NCI-H1930 (cell line): ENCODE results near the gene SLC27A4.

ENCODE experiments used
- DNase-seq, 2 experiments: peaks; one replicate each; lab custom pipeline; 2025; lab: John Stamatoyannopoulos, UW

SLC27A4 gene

DNA sequence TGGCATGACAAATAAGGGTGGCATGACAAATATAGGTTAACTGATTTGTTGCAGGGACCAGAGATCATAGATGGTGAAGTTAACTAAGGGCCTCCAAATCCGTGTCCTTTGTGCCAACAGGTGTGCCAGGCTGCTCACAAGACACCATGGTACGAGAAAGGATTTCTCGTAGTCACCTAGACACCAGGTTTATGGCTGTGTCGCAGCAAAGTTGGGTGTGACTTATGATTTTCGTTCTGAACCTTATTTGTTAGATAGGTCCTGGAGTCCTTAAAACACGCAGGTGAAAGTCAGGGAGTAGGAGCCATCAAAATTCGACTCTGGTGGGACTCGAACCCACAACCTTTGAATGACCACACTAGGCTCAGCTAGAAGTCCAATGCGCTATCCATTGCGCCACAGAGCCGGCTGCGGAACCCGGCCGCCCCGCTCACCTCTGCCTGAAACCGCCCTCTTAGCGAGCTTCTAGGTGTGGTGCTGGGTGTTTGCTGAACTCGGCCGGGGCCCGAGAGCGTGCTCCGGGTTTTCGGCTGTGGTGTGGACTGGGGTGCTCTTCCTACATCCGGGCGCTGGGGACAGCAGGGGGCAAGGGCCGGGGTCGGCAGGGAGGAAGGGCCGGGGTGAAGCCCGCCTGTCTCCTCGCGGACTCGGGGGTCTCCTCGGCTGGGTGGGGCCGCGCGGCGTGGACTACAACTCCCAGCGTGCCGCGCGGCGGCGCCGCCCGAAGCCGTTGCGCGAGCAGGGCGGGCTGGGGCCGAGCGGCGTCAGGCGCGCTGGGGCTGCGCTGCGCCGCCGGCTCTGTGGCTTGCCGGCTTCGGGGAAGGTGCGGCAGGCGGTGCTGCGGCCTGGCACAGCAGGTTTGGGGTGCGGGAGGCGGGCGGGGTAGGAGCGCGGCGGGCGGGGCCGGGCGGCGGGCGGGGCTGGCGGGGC, at the start of gene SLC27A4:
Gene SLC27A4 (plus strand): TSS at position 767 of the 930 bp plus-strand sequence. CDS start 2,606 bp downstream, outside the sequence.
- peak; percentile 62 to 80 for DNase-seq

DNA sequence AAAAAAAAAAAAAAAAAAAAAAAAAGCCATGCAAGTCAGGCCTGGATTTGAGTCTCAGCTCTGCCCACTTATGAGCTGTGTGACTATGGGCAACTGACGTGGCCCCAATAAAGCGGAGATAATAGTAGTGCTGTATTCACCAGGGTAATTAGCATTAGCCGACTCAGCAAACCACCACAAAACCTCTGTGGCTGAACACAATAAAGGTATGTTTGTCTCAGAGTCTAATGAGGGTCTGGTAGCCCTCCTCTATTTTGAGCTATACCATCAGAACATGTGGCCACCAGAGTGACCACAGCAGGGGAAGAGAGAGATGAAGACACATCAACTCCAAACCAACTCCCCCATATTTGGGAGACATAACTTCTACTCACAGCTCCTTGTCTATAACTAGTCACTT, 48.3 kb upstream of the SLC27A4 start:
- no peak for DNase-seq

DNA sequence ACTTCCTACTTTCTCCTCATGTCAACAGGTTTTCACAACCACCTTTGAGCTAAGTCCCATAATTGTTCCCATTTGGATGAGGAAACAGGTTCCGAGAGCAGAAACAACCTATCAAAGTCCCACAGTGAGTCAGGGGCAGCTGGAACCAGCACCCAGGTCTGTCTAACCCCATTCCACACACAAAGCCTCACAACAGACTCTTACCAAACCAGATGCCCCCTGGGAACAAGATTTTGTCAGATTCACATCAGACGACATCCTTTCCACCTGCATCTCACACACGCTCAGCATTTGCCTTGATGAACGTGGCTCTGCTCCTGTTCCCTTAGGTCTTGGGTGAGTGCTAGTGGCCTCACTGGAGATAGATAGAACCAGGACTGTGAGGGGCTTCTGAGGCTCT, 47.2 kb upstream of the SLC27A4 start:
- no peak for DNase-seq

DNA sequence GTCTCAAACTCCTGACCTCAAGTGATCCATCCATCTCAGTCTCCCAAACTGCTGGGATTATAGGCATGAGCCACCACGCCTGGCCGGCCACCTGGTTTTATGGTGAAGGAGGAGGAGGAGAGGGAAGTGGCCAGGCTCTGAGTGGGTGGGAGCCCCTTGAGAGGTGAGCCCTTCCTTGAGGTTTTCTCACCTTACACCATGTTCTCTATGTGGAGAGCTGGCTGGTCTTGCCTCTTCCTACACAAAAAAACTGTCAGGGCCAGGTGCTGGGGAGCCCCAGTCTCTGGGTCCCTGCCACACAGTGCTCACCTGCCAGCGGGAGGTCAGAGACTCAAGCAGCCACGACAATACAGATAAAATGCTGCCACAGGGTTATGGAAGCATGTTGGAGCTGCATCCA, 46.2 kb upstream of the SLC27A4 start:
- DNase-seq, result no peak

DNA sequence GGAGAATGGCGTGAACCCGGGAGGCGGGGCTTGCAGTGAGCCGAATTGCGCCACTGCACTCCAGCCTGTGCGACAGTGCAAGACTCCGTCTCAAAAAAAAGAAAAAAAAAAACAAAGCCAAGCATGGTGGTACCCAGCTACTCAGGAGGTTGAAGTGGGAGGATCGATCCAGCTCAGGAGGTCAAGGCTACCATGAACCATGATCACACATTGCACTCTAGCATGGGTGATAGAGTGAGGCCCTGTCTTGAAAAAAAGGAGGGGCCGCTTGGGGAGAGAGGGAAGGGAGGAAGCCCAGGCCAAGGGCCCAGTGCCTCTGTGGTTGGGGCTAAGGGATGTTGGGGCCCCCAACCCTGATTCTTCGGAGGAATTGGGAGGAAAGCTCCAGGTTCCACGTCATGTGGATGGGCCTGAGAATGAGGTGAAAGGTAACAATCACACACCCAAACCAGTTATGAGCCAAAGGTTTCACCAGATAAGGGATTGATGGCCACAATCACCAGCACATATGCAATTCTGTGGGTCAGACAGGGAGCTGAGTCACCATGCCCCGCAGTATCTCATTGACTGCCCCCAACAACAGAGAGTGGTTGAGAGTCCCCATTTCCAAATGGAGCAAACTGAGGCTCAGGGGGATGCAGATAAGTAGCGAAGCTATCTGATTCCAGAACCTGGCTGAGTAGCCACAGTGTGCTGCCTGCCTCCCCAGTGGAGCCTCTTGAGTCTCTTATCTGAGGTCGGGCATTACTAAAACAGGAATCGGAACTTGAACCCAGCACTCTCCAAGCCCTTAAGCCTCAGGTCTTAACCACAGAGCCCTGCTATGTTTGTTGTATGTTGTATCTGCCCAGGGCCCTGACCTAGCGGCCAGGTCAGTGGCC, 43.7 kb upstream of the SLC27A4 start:
- DNase-seq, result no peak

GRCh38 chr9:128297221-128297773, 43.0 kb upstream of the SLC27A4 start:
- no peak for DNase-seq

DNA sequence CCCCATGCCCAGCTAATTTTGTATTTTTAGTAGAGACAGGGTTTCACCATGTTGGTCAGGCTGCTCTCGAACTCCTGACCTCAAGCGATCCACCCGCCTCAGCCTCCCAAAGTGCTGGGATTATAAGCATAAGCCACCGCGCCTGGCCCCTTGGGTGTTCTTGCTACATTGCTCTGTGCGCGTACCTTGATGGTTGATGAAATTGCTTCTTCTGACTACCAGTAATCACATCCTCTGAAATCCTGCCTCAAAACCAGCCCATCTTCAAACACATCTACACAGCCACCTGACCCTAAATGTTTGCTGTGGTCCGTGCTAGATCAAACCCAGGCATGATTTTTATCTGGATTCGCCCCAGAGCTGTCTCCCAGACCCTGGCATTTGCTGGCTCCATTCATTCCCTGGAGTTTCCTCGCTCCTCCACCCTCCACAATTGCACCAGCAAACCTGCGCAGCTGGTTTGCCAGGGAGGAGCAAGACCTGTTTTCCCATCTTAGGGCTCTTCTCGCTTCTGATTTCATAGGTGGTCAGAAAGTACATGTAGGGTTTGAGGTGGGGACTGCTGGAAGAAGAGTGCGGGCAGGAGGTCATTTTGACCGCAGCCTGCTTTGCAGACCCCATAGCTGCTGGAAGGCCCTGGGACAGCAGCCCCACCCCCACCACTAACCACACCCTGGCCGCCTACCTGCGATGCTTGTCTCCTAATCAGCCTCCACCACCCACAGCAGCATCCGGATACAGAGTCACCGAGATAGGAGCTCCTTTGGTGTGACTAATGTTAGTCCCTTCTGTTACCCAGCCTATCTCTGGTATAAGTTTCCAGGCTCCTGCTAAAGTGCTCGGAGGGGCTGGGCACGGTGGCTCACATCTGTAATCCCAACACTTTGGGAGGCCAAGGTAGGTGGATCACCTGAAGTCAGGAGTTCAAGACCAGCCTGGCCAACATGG, 41.5 kb upstream of the SLC27A4 start:
- no peak for DNase-seq

- DNase-seq, result no peak
Measured at GRCh38 chr9:128304136-128304970, 36.0 kb upstream of the SLC27A4 start.

DNA sequence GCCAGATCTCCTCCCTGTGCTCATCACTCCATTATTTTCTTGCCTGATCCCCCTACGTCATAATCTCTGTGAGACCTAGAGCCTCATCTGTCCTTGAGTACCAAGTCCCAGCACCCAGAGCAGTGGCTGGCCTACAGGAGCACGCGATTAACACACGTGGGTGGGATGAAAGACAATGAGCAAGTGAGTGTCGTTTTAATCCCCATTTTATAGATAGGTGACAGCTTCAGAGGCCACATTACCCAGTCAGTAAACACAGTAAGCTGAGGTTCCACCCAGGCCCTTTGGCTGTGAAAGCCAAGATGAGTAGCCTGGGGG, 35.4 kb upstream of the SLC27A4 start:
- DNase-seq, result no peak

DNA sequence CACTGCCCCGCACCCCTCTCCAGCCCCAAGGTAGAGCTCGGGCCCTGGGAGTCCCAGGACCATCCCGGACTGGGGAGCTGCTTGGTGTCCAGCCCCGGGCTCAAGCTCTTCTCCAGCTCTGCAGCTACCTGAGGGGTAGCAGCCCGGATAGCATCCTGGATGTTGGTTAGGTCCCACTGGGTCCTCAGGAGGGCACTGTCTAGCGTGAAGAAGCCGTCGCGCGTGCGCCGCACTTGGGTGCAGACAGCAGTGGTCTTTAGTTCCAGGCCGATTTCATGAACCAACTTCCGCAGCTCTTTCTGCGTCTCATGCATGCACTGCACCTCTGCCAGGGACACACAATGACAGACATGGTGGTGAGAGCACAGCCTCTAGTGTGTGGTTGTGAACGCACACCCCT, 30.8 kb upstream of the SLC27A4 start:
- no peak for DNase-seq

GRCh38 chr9:128310461-128310860, 29.9 kb upstream of the SLC27A4 start:
- no peak for DNase-seq

- DNase-seq, result no peak
Measured at GRCh38 chr9:128314697-128315096, 25.6 kb upstream of the SLC27A4 start.

- no peak for DNase-seq
Measured at GRCh38 chr9:128316421-128316820, 23.9 kb upstream of the SLC27A4 start.

GRCh38 chr9:128317629-128318028, 22.7 kb upstream of the SLC27A4 start:
- no peak for DNase-seq

- no peak for DNase-seq
Measured at GRCh38 chr9:128321343-128321742, 19.0 kb upstream of the SLC27A4 start.

DNA sequence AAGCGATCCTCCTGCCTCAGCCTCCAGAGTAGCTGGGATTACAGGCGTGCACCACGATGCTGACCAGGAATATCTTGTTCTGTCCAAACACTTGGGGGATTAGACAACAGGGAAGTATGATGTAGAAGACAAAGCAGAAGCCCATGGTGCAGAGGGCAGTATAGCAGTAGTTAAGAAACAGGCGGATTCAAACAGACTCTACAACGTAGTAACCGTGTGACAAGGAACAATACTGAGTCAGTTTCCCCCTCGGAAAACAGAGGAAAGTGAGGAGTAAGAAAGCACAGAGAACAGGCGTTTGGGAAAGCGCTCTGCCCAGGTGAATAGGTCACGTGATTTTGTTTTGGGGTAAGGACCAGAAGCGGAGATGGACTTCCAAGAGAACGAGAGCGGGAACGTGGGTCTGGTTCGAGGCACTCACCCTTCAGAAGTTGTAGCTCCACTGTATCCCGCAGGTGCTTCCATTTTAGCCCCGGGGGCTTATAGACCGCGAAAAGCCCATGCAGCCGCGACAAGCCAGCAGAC, 18.4 kb upstream of the SLC27A4 start:
- no peak for DNase-seq

GRCh38 chr9:128322404-128323211, 17.7 kb upstream of the SLC27A4 start, which contains the start of the genes COQ4 and TRUB2:
Gene COQ4, plus strand, starts transcription at chr9:128322839. Its CDS starts 20 bp downstream, at chr9:128322859.
Gene TRUB2, minus strand, starts transcription at chr9:128322447. Its CDS starts 39 bp downstream, at chr9:128322408.
- DNase-seq, result peak; percentile 87 to 95

DNA sequence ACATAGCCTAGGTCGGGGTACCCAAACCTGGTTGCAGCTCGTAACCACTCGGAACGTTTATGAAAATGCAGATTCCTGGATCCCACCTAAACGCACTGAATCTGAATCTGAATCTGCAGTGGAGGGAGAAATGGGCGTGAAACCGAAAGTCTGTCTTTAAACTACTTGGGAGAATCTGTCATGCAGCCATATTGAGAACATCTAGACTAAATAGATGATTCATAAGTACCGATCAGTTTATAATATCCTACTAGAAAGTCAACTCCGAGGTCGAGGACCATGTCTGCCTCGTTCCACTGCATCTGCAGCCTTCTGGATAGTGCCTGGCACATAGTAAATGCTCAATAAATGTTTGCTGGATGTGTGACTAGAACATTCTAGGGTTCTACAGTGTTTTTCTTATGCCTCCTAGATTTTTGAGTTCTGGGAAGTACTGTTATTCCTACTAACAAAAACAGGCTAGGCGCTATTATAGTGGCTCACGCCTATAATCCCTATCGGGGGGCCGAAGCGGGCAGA, 17.1 kb upstream of the SLC27A4 start:
- DNase-seq, result no peak

- no peak for DNase-seq
Measured at GRCh38 chr9:128323791-128324190, 16.5 kb upstream of the SLC27A4 start.
